Common myeloid progenitor, CD34-positive (primary cell): Measurements from ENCODE around the gene CNTN5.

Experiments
- CTCF ChIA-PET: fragments of 350-600 bp; sonication (Branson Sonifier 250); formaldehyde crosslinking; loops from one replicate; lab custom pipeline; 2021; ENCODE audit warnings: antibody characterized with exemption; lab: Charles Lee
- POLR2A ChIA-PET: fragments of 350-600 bp; sonication (Branson Sonifier 250); formaldehyde crosslinking; loops from one replicate; lab custom pipeline; 2021; ENCODE audit warnings: antibody characterized with exemption; lab: Charles Lee
- DNase-seq, 3 donors: peaks; one replicate each; pipeline versions ENCODE4 v3.0.0 to v3.0.0-alpha.2; 2013
- H3K27ac ChIP-seq, 2 experiments: 1 replicate in 1 of 2; 2 replicates in 1 of 2; pipeline ENCODE4 v1.7.0; 2013; ENCODE audit warnings: inconsistent platforms in 2 of 2, low read length in 2 of 2, mild to moderate bottlenecking in 2 of 2, low read depth in 1 of 2, moderate library complexity in 1 of 2; ENCODE audit not compliant: severe bottlenecking in 2 of 2, insufficient read depth in 1 of 2, poor library complexity in 1 of 2
- H3K27me3 ChIP-seq, 5 experiments: replicated peaks in 2 of 5; 1 replicate in 3 of 5; 2 replicates in 2 of 5; pipeline versions ENCODE4 v1.6.1 to v1.7.0; 2013; ENCODE audit warnings: low read length in 4 of 5, mild to moderate bottlenecking in 2 of 5, moderate library complexity in 2 of 5, inconsistent platforms in 1 of 5; ENCODE audit not compliant: insufficient read depth in 5 of 5, control insufficient read depth in 4 of 5
- H3K36me3 ChIP-seq, 4 experiments: 1 replicate in 2 of 4; 2 replicates in 2 of 4; pipeline versions ENCODE4 v1.6.1 to v1.7.0; 2013; ENCODE audit warnings: low read length in 3 of 4, control low read depth in 1 of 4, mild to moderate bottlenecking in 1 of 4; ENCODE audit not compliant: control insufficient read depth in 4 of 4, insufficient read depth in 4 of 4
- H3K4me1 ChIP-seq, 4 experiments: 1 replicate in 3 of 4; 2 replicates in 1 of 4; pipeline versions ENCODE4 v1.6.1 to v1.7.1; 2013; ENCODE audit warnings: low read length in 3 of 4, mild to moderate bottlenecking in 3 of 4, control low read depth in 1 of 4, inconsistent platforms in 1 of 4, moderate library complexity in 1 of 4; ENCODE audit not compliant: control insufficient read depth in 4 of 4, insufficient read depth in 4 of 4; ENCODE audit errors: control extremely low read depth in 1 of 4
- H3K4me3 ChIP-seq, 7 experiments: 1 replicate in 4 of 7; 2 replicates in 3 of 7; pipeline versions ENCODE4 v1.5.1 to v1.7.0; 2013; ENCODE audit warnings: mild to moderate bottlenecking in 7 of 7, low read length in 6 of 7, moderate library complexity in 6 of 7, inconsistent platforms in 2 of 7, low read depth in 2 of 7, control low read depth in 1 of 7; ENCODE audit not compliant: insufficient read depth in 4 of 7, control insufficient read depth in 1 of 7; ENCODE audit errors: extremely low read depth in 1 of 7
- H3K9me3 ChIP-seq, 5 experiments: 1 replicate in 4 of 5; 2 replicates in 1 of 5; pipeline versions ENCODE4 v1.6.1 to v1.7.1; 2013; ENCODE audit warnings: low read length in 4 of 5, mild to moderate bottlenecking in 2 of 5, inconsistent platforms in 1 of 5, low read depth in 1 of 5, moderate library complexity in 1 of 5; ENCODE audit not compliant: control insufficient read depth in 4 of 5, insufficient read depth in 2 of 5; ENCODE audit errors: control extremely low read depth in 1 of 5
- WGBS: methylation state at CpG from one replicate; pipeline ENCODE4 v1.1.5; 2013; ENCODE audit not compliant: insufficient coverage; 5-methylcytosine and 5-hydroxymethylcytosine counted together

The CNTN5 gene

DNA sequence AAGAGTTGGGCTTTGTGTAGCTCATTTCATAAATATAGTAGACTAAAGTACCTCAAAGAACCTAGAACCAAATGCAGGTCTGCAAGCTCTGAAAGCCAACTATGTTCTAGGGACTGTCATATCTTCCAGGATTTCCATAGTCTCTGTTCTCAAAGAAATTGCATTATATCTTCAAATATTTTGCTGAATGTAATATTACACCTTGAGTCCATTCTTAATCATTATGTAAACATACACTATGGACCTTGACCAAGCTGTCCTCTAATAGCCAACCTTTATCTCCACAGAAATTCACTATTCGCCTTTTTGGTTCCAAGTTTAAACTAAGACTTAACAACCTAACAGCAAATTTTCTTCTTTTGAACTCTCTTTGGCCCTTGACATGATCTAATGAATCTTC, 987.7 kb downstream of the CNTN5 start:
- ChIA-PET POLR2A (no interaction called here), CTCF (interaction anchor here (1.1 to 1.2 kb wide), 2 partner anchors 15 to 24 kb away, joined by 3 read pairs; no protein-coding TSS in a partner anchor)
- no peak for DNase-seq
- no peaks in the 10 kb centered on the region for H3K9me3 ChIP-seq
- H3K27ac ChIP-seq = no peak overlapping the region
- H3K36me3 ChIP-seq = no peaks in the 10 kb centered on the region
- 100% methylated on average over 1 of the region's 1 CpG for WGBS
- peaks cover 0 to 2% (median 0%) of the 10 kb centered on the region in 4 experiments for H3K4me1 ChIP-seq
- H3K27me3 ChIP-seq = no peaks in the 10 kb centered on the region
- H3K4me3 ChIP-seq = no peak overlapping the region

DNA sequence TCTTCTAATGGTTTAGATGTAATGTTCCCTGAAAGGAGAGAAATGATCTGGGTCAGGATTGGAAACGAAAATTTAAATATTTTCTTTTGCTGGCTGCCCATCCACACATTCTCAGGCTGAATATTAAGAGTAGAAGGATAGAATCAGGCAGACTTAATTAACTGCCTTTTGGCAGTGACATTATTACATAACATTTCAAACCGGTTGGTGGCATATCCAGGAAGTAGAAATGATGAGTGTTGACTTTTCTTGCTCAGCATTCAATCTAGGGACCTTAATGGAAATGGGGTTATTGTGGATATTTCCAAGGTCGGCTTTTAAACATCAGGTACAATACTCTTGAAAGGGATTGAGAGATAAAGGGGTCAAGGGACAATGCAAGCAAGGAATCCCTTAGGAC, 989.0 kb downstream of the CNTN5 start:
- DNase-seq = no peak
- H3K27ac ChIP-seq = no peak overlapping the region
- no peaks in the 10 kb centered on the region for H3K36me3 ChIP-seq
- ChIA-PET POLR2A (no interaction called here), CTCF (no interaction called here)
- H3K4me1 ChIP-seq = peaks cover 0 to 2% (median 0%) of the 10 kb centered on the region in 4 experiments
- 0% methylated on average over 1 of the region's 3 CpGs for WGBS
- no peak overlapping the region for H3K4me3 ChIP-seq
- no peaks in the 10 kb centered on the region for H3K27me3 ChIP-seq
- H3K9me3 ChIP-seq = no peaks in the 10 kb centered on the region

DNA sequence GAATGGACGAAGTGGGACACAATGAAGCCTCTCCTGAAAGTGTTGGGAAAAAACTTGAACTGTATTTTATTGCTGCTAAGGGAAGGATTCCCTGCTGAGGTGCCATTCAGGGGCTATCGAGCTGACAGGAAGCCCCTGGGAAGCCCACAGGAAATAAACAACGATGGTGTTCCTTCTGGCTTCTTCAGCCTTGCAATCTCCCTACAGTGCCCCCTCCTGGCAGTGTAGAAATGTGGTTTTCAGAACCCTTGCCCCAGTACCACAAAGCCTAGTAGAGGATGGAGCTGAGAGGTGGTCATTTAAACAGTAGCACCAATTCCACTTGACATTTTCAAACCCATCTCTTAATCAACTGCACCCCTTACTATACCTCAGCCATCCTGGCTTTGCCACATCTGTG, 989.6 kb downstream of the CNTN5 start:
- ChIA-PET CTCF (no interaction called here), POLR2A (no interaction called here)
- Histone ChIP-seq H3K27me3 (no peaks in the 10 kb centered on the region), H3K27ac (no peak overlapping the region), H3K4me3 (no peak overlapping the region), H3K36me3 (no peaks in the 10 kb centered on the region), H3K4me1 (peaks cover 0 to 2% (median 0%) of the 10 kb centered on the region in 4 experiments), H3K9me3 (no peaks in the 10 kb centered on the region)
- 33% methylated on average over 3 of the region's 3 CpGs for WGBS
- no peak for DNase-seq

DNA sequence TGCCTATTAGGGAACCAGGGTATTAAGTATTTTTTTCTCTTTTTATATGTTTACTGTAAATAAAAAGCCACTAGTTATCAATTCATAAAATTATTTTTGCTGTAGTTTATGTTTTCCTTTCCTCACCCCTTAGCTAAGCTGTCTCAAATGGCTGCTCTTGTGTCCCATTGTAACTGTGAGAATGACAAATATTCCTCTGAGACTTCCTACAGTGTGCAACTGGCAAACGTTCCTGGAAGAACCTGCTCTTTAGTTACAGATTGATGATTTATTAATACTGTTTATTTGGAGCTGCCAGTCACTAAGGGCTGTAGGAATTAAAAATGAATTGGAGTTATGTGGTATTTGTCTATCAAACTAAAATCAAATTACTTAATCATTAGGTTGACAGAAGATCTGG, 990.9 kb downstream of the CNTN5 start:
- Histone ChIP-seq H3K4me1 (peaks cover 0 to 2% (median 0%) of the 10 kb centered on the region in 4 experiments), H3K4me3 (no peak overlapping the region), H3K36me3 (no peaks in the 10 kb centered on the region), H3K27ac (no peak overlapping the region), H3K27me3 (no peaks in the 10 kb centered on the region), H3K9me3 (no peaks in the 10 kb centered on the region)
- ChIA-PET POLR2A (no interaction called here), CTCF (no interaction called here)
- no peak for DNase-seq
- WGBS = 60% methylated on average over 1 of the region's 1 CpG

DNA sequence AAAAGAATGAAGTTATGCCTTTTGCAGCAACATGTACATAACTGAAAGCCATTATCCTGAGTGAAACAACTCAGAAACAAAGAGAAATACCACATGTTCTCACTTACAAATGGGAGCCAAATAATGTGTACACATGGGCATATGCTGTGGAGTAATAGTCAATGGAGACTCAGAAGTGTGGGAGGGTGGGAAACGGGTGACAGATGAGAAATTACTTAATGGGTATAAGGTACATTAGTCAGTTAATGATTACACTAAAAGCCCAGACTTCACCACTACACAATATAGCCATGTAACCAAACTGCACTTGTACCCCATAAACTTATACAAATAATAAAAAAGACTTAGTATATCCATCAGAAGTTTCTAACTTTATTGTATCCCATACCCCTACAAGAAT, 992.3 kb downstream of the CNTN5 start:
- Histone ChIP-seq H3K4me3 (no peak overlapping the region), H3K36me3 (no peaks in the 10 kb centered on the region), H3K4me1 (peaks cover 0 to 2% (median 0%) of the 10 kb centered on the region in 4 experiments), H3K27ac (no peak overlapping the region), H3K9me3 (no peaks in the 10 kb centered on the region), H3K27me3 (no peaks in the 10 kb centered on the region)
- ChIA-PET CTCF (no interaction called here), POLR2A (no interaction called here)
- no peak for DNase-seq
- no CpG with 5 or more reads among the region's 1 CpG for WGBS

DNA sequence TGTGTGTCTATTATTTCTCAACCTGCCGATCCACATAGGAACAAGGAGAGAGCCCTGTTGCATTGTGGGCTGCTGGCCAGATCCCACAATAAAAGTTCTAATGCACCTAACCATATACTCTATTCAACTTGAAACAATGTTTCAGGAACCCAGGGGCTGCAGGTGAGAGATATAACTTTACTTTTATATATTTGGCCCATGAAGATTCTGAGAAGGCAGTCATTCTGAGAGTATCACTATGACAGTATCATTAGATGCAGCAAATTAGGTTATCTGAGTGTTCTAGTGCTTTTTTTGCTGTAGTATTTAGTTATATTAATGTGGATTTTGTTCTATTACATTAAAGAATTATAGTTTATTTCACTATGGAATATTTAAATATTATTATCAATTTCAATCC, 1011.2 kb downstream of the CNTN5 start:
- H3K4me3 ChIP-seq = no peak overlapping the region
- H3K27me3 ChIP-seq = no peaks in the 10 kb centered on the region
- no peak for DNase-seq
- ChIA-PET CTCF (no interaction called here), POLR2A (no interaction called here)
- H3K36me3 ChIP-seq = no peaks in the 10 kb centered on the region
- H3K4me1 ChIP-seq = no peaks in the 10 kb centered on the region
- WGBS = 100% methylated on average over 1 of the region's 1 CpG
- peaks cover 0 to 2% (median 0%) of the 10 kb centered on the region in 5 experiments for H3K9me3 ChIP-seq
- H3K27ac ChIP-seq = no peak overlapping the region

DNA sequence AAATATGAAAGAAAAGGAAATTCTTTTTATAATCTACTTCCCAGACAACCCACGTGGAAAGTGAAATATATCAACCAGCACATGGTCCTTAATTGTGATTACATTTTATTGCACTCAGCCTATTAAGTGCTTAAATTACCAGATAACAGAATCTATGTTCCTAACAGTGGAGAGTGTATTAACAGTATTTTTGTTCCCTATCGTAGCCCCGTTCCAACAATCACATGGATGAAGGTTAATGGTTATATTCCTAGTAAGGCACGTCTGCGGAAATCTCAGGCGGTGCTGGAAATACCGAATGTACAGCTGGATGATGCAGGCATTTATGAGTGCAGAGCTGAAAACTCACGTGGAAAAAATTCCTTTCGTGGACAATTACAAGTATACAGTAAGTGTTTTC, 1040.3 kb downstream of the CNTN5 start:
- ChIA-PET POLR2A (no interaction called here), CTCF (interaction anchor here (0.6 kb wide), 1 partner anchor 993 kb away, joined by 3 read pairs; no protein-coding TSS in a partner anchor)
- Histone ChIP-seq H3K36me3 (no peaks in the 10 kb centered on the region), H3K4me1 (no peaks in the 10 kb centered on the region), H3K27me3 (no peaks in the 10 kb centered on the region), H3K27ac (no peak overlapping the region), H3K4me3 (no peak overlapping the region), H3K9me3 (no peaks in the 10 kb centered on the region)
- no peak for DNase-seq
- 94% methylated on average over 9 of the region's 9 CpGs for WGBS
